SKM-1 (cell line): ENCODE results near the gene KLRD1.
"Not testable (repeated sequence)": the region's sequence is repeated elsewhere in the genome, so short reads cannot be mapped to it uniquely, and the experiment has no call there.

Source experiments
- DNase-seq: peaks from one replicate; lab custom pipeline; 2025; ENCODE audit not compliant: unreplicated experiment; lab: John Stamatoyannopoulos, UW

KLRD1 gene

GRCh38 chr12:10338470-10338869 is 30.8 kb downstream of the KLRD1 start:
- not testable (repeated sequence) for DNase-seq

GRCh38 chr12:10339053-10339840 is 31.6 kb downstream of the KLRD1 start:
- DNase-seq, result no peak

GRCh38 chr12:10340946-10341345 is 33.3 kb downstream of the KLRD1 start:
- not testable (repeated sequence) for DNase-seq

- DNase-seq, result no peak
Observed at GRCh38 chr12:10341892-10342509, 34.3 kb downstream of the KLRD1 start.

- DNase-seq, result not testable (repeated sequence)
Observed at GRCh38 chr12:10351457-10351856, 43.8 kb downstream of the KLRD1 start.

- no peak for DNase-seq
Observed at GRCh38 chr12:10354071-10354470, 46.4 kb downstream of the KLRD1 start.

GRCh38 chr12:10354502-10354901 is 46.8 kb downstream of the KLRD1 start:
- no peak for DNase-seq

GRCh38 chr12:10358131-10358530 is 50.5 kb downstream of the KLRD1 start:
- DNase-seq, result no peak

- DNase-seq, result no peak
Observed at GRCh38 chr12:10358969-10359368, 51.3 kb downstream of the KLRD1 start.

GRCh38 chr12:10361084-10361483 is 53.4 kb downstream of the KLRD1 start:
- no peak for DNase-seq

GRCh38 chr12:10361622-10362021 is 54.0 kb downstream of the KLRD1 start:
- no peak for DNase-seq

GRCh38 chr12:10362325-10362724 is 54.7 kb downstream of the KLRD1 start:
- DNase-seq, result no peak

- no peak for DNase-seq
Observed at GRCh38 chr12:10362828-10363657, 55.4 kb downstream of the KLRD1 start.

- no peak for DNase-seq
Observed at GRCh38 chr12:10363658-10363913, 55.9 kb downstream of the KLRD1 start.

- DNase-seq, result no peak
Observed at GRCh38 chr12:10363914-10364814, 56.5 kb downstream of the KLRD1 start.

GRCh38 chr12:10364815-10365622 is 57.3 kb downstream of the KLRD1 start:
- DNase-seq, result no peak

GRCh38 chr12:10365696-10366405 is 58.2 kb downstream of the KLRD1 start:
- DNase-seq, result no peak

GRCh38 chr12:10366875-10367274 is 59.2 kb downstream of the KLRD1 start:
- DNase-seq, result no peak

- DNase-seq, result not testable (repeated sequence)
Observed at GRCh38 chr12:10367714-10368113, 60.0 kb downstream of the KLRD1 start.
